Pulmonary artery endothelial cell (primary cell): ENCODE measurements around the gene SLC12A1. TPM values are rescaled to one million over a fixed set of nuclear protein-coding genes. Genes with fewer than 3 reads are reported as not detected.

Source experiments
- DNase-seq: peaks from one replicate; pipeline ENCODE4 v3.0.0-alpha.2; 2011; ENCODE audit warnings: low read depth, low spot score
- total RNA-seq: library from RNA; depleted of rRNA; stranded (reverse); fragments of >200 nt; gene quantifications from 2 replicates; pipeline ENCODE4 v1.2.3, GENCODE V29; 2014

SLC12A1 gene
- total RNA-seq, 1 donor from 2014 or later, result not detected

GRCh38 chr15:48352474-48353072 is 146.5 kb downstream of the SLC12A1 start:
- DNase-seq, result peak; percentile 45

Other genes starting within 250 kb of the SLC12A1 start
- gene SLC24A5, start 85.3 kb upstream of the SLC12A1 start, total RNA-seq, result not detected in 2 replicates
- 31.3 and 34.3 TPM in 2 replicates for gene MYEF2, start 28.0 kb upstream of the SLC12A1 start, total RNA-seq
- under 0.01 TPM in 1 of 2 replicates, not detected in the other for gene CTXN2, start 14.6 kb upstream of the SLC12A1 start, total RNA-seq
- gene DUT, start 125.1 kb downstream of the SLC12A1 start, total RNA-seq, result 57.0 and 72.8 TPM in 2 replicates